ENCODE measurements around the gene CORO7. TPM values are rescaled to one million over a fixed set of nuclear protein-coding genes. Genes with fewer than 3 reads are reported as not detected.

Gene CORO7
- total and polyA plus RNA-seq, 9 of the 15 experiments (the other 6 are each of a cell fraction or from before 2014, with no cell fraction given) = 0.45 to 77.2 (median 18.7) TPM

GRCh38 chr16:4402439-4403132 is 13.8 kb downstream of the CORO7 start (continued):
- TF ChIP-seq ZNF79 (CRISPR knock-in tag; IDR thresholded peaks at IDR 0.05; ENCODE audit: low read depth) (no peak), L3MBTL2 (IDR thresholded peaks at IDR 0.05) (peak; percentile 57; the same call in 1 of the 2 replicates), ZNF778 (CRISPR knock-in tag; IDR thresholded peaks at IDR 0.05) (no peak), KDM4B (IDR thresholded peaks at IDR 0.05; ENCODE audit: borderline replicate concordance in 2 of 2, low read depth in 1 of 2) (peak in 1 of 2 experiments; percentile 38; a peak in 1 of 4 replicates), MYC (IDR thresholded peaks at IDR 0.05; ENCODE audit: low read depth, low read length) (peak; percentile 39; the same call in 1 of the 2 replicates), MYC (CRISPR knock-in tag; IDR thresholded peaks at IDR 0.05; ENCODE audit: borderline replicate concordance, low read depth) (no peak), EP400 (IDR thresholded peaks at IDR 0.05) (peak; percentile 59), MXI1 (IDR thresholded peaks at IDR 0.05; ENCODE audit: low read depth, low read length) (no peak), ZBTB34 (CRISPR knock-in tag; IDR thresholded peaks at IDR 0.05) (no peak), ATF1 (CRISPR knock-in tag; IDR thresholded peaks at IDR 0.05) (no peak), ATF1 (tag; IDR thresholded peaks at IDR 0.05) (0 out of 2 replicates have a peak, but pooled peaks have one; percentile 8), ETV6 (IDR thresholded peaks at IDR 0.05; ENCODE audit: borderline replicate concordance in 1 of 2, low read depth in 2 of 2, low read length in 1 of 2) (no peak), ETV6 (CRISPR knock-in tag; IDR thresholded peaks at IDR 0.05; ENCODE audit: borderline replicate concordance) (no peak), SNRNP70 (optimal IDR thresholded peaks at IDR 0.05; ENCODE audit: low read depth, low read length) (no peak), GATAD2A (IDR thresholded peaks at IDR 0.05) (0 out of 2 replicates have a peak, but pooled peaks have one; percentile 24), BRF2 (IDR thresholded peaks at IDR 0.05; ENCODE audit: borderline replicate concordance, insufficient read depth, insufficient read length) (no peak), GTF2F1 (IDR thresholded peaks at IDR 0.05; ENCODE audit: low read depth, low read length) (no peak), ARID3A (IDR thresholded peaks at IDR 0.05; ENCODE audit: borderline replicate concordance, low read depth, low read length) (no peak), ZNF511 (CRISPR knock-in tag; IDR thresholded peaks at IDR 0.05) (no peak), TFAP4 (CRISPR knock-in tag; IDR thresholded peaks at IDR 0.05; ENCODE audit: borderline replicate concordance) (peak; percentile 85)
- TF ChIP-seq, protein P1, sequence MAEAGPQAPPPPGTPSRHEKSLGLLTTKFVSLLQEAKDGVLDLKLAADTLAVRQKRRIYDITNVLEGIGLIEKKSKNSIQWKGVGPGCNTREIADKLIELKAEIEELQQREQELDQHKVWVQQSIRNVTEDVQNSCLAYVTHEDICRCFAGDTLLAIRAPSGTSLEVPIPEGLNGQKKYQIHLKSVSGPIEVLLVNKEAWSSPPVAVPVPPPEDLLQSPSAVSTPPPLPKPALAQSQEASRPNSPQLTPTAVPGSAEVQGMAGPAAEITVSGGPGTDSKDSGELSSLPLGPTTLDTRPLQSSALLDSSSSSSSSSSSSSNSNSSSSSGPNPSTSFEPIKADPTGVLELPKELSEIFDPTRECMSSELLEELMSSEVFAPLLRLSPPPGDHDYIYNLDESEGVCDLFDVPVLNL (CRISPR knock-in tag; IDR thresholded peaks at IDR 0.05; ENCODE audit: low read depth) = no peak

Measured in K562 (cell line).